ENCODE measurements around the gene THAP12.

- TF ChIP-seq, protein P1, sequence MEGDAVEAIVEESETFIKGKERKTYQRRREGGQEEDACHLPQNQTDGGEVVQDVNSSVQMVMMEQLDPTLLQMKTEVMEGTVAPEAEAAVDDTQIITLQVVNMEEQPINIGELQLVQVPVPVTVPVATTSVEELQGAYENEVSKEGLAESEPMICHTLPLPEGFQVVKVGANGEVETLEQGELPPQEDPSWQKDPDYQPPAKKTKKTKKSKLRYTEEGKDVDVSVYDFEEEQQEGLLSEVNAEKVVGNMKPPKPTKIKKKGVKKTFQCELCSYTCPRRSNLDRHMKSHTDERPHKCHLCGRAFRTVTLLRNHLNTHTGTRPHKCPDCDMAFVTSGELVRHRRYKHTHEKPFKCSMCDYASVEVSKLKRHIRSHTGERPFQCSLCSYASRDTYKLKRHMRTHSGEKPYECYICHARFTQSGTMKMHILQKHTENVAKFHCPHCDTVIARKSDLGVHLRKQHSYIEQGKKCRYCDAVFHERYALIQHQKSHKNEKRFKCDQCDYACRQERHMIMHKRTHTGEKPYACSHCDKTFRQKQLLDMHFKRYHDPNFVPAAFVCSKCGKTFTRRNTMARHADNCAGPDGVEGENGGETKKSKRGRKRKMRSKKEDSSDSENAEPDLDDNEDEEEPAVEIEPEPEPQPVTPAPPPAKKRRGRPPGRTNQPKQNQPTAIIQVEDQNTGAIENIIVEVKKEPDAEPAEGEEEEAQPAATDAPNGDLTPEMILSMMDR (conservative IDR thresholded peaks at IDR 0.05 in 1 of 2, IDR thresholded peaks at IDR 0.05 in 1 of 2; ENCODE audit: low read depth in 1 of 2, low read length in 2 of 2) = no peak
- TF ChIP-seq EZH2 (IDR thresholded peaks at IDR 0.05; ENCODE audit: low read length, missing control alignments) = no peak
Measured at GRCh38 chr11:76369406-76369805, 11.5 kb downstream of the THAP12 start.

All from fibroblast of lung (primary cell).